B cell (primary cell): ENCODE measurements around the gene ZNF3. TPM values are rescaled to one million over a fixed set of nuclear protein-coding genes. Genes with fewer than 3 reads are reported as not detected.

Source experiments
- ATAC-seq: fragments of 200-7000 bp; cut with Tn5 transposase; one replicate; pipeline ENCODE4 v1.10.0; 2021; ENCODE audit warnings: low read depth, mild to moderate bottlenecking, moderate number of reproducible peaks, moderate library complexity
- CTCF ChIA-PET: fragments of 350-600 bp; sonication (Branson Sonifier 250); formaldehyde crosslinking; loops from one replicate; lab custom pipeline; 2021; ENCODE audit warnings: antibody characterized with exemption, inconsistent platforms; lab: Charles Lee
- POLR2A ChIA-PET: fragments of 350-600 bp; sonication (Branson Sonifier 250); formaldehyde crosslinking; loops from one replicate; lab custom pipeline; 2021; ENCODE audit warnings: antibody characterized with exemption; lab: Charles Lee
- DNase-seq: peaks from one replicate; pipeline ENCODE4 v3.0.0; 2013
- H2AFZ ChIP-seq: 2 replicates; pipeline ENCODE4 v1.6.1; 2012; ENCODE audit warnings: mild to moderate bottlenecking, low read depth, low read length; ENCODE audit not compliant: insufficient read depth, poor library complexity, severe bottlenecking
- H3K27ac ChIP-seq, 2 donors: 1 replicate in 1 of 2; 2 replicates in 1 of 2; pipeline ENCODE4 v1.5.1; 2012 to 2013; ENCODE audit warnings: low read length in 2 of 2, mild to moderate bottlenecking in 2 of 2, moderate library complexity in 1 of 2
- H3K27me3 ChIP-seq, 4 experiments: fragments of 200-600 bp in 1 of 4; sonication (generic) in 1 of 4; replicated peaks in 1 of 4; 1 replicate in 2 of 4; 2 replicates in 2 of 4; pipeline versions ENCODE4 v1.6.1 to v1.7.0; 2013 to 2016; ENCODE audit warnings: low read length in 3 of 4, mild to moderate bottlenecking in 2 of 4, mixed read lengths in 1 of 4, moderate library complexity in 1 of 4; ENCODE audit not compliant: insufficient read depth in 4 of 4, control insufficient read depth in 3 of 4; ENCODE audit errors: control extremely low read depth in 1 of 4
- H3K36me3 ChIP-seq, 2 experiments: replicated peaks in 1 of 2; 1 replicate in 1 of 2; 2 replicates in 1 of 2; pipeline versions ENCODE4 v1.6.1 to v1.7.1; 2013; ENCODE audit warnings: low read length in 1 of 2; ENCODE audit not compliant: insufficient read depth in 2 of 2, control insufficient read depth in 1 of 2; ENCODE audit errors: control extremely low read depth in 1 of 2, extremely low read depth in 1 of 2
- H3K4me1 ChIP-seq, 2 donors: fragments of 200-600 bp in 1 of 2; sonication (generic) in 1 of 2; 1 replicate in 1 of 2; 2 replicates in 1 of 2; pipeline versions ENCODE4 v1.5.1 to v1.6.1; 2013 to 2017; ENCODE audit warnings: low read length in 2 of 2; ENCODE audit not compliant: control insufficient read depth in 2 of 2, insufficient read depth in 2 of 2
- H3K4me2 ChIP-seq: replicated peaks from 2 replicates; pipeline ENCODE3; 2012; ENCODE audit warnings: mild to moderate bottlenecking, low read depth, low read length; ENCODE audit not compliant: poor library complexity, severe bottlenecking
- H3K4me3 ChIP-seq, 5 experiments: fragments of 200-600 bp in 1 of 5; sonication (generic) in 1 of 5; 1 replicate in 3 of 5; 2 replicates in 2 of 5; pipeline versions ENCODE4 v1.5.1 to v1.7.0; 2011 to 2016; ENCODE audit warnings: low read length in 4 of 5, mild to moderate bottlenecking in 4 of 5, low read depth in 2 of 5, control low read depth in 1 of 5, moderate library complexity in 1 of 5; ENCODE audit not compliant: insufficient read depth in 1 of 5; ENCODE audit errors: control extremely low read depth in 1 of 5, extremely low read depth in 1 of 5
- H3K79me2 ChIP-seq: fragments of 200-600 bp; sonication (generic); one replicate; pipeline ENCODE4 v1.6.0; 2016; ENCODE audit warnings: low read length; ENCODE audit not compliant: control insufficient read depth, insufficient read depth
- H3K9ac ChIP-seq: fragments of 200-600 bp; sonication (generic); 2 replicates; pipeline ENCODE4 v1.6.1; 2017; ENCODE audit warnings: mild to moderate bottlenecking, low read length, moderate library complexity
- H3K9me3 ChIP-seq, 3 donors: one replicate each; pipeline versions ENCODE4 v1.6.1 to v1.7.1; 2013; ENCODE audit warnings: low read length in 2 of 3; ENCODE audit not compliant: control insufficient read depth in 2 of 3, insufficient read depth in 1 of 3; ENCODE audit errors: control extremely low read depth in 1 of 3
- H4K20me1 ChIP-seq: 2 replicates; pipeline ENCODE4 v1.6.0; 2012; ENCODE audit warnings: mild to moderate bottlenecking, low read length; ENCODE audit not compliant: insufficient read depth, control insufficient read depth, poor library complexity, severe bottlenecking
- H3K27ac Mint-ChIP-seq: one replicate; pipeline ENCODE4 v1.8.0; 2021; ENCODE audit warnings: mixed read lengths
- H3K27me3 Mint-ChIP-seq: one replicate; pipeline ENCODE4 v1.8.0; 2021; ENCODE audit warnings: mixed read lengths
- H3K4me1 Mint-ChIP-seq: one replicate; pipeline ENCODE4 v1.8.0; 2021; ENCODE audit warnings: mixed read lengths
- H3K4me3 Mint-ChIP-seq: one replicate; pipeline ENCODE4 v1.8.0; 2021; ENCODE audit warnings: mixed read lengths
- H3K9me3 Mint-ChIP-seq: one replicate; pipeline ENCODE4 v1.8.0; 2022; ENCODE audit warnings: mixed read lengths; ENCODE audit not compliant: insufficient read depth
- CTCF ChIP-seq: fragments of 200-600 bp; IDR thresholded peaks from one replicate; pipeline ENCODE4 v1.8.0; 2022; ENCODE audit warnings: antibody characterized with exemption, mild to moderate bottlenecking
- EZH2 ChIP-seq: IDR thresholded peaks from 2 replicates; pipeline ENCODE4 v1.6.1; 2012; ENCODE audit warnings: borderline replicate concordance, low read depth, mild to moderate bottlenecking, moderate library complexity, low read length; ENCODE audit not compliant: insufficient read depth, poor library complexity, severe bottlenecking
- WGBS: methylation state at CpG from one replicate; pipeline ENCODE4 v1.1.5; 2013; ENCODE audit warnings: missing lambda C conversion rate; ENCODE audit not compliant: insufficient coverage; 5-methylcytosine and 5-hydroxymethylcytosine counted together
- intact Hi-C: fragments of 100-400 bp; cut with micrococcal nuclease; formaldehyde crosslinking; loops from one replicate; pipeline ENCODE4 v1.10.0; 2022
- polyA plus RNA-seq: library from polyadenylated mRNA; depleted of rRNA; stranded (reverse); fragments of >200 nt; gene quantifications from 2 replicates; pipeline ENCODE4 v1.2.3, GENCODE V29; 2012
- total RNA-seq, 2 donors: library from RNA; stranded (reverse); fragments of 120-200 nt in 1 of 2; gene quantifications; 1 replicate in 1 of 2; 2 replicates in 1 of 2; pipeline versions ENCODE4 v1.2.3 to v1.2.4, GENCODE V29; 2013 to 2022

The ZNF3 gene
- total and polyA plus RNA-seq, 2 donors (not counting 1 experiment from before 2014, with no cell fraction given), result 19.2 to 44.8 TPM

- Mint-ChIP-seq H3K27ac (no peak overlapping the region), H3K9me3 (no peaks in the 10 kb centered on the region), H3K4me1 (peaks cover 10% of the 10 kb centered on the region), H3K27me3 (no peaks in the 10 kb centered on the region), H3K4me3 (no peak overlapping the region)
- intact Hi-C loops, result no loop called here
- Histone ChIP-seq H3K4me2 (no peak overlapping the region), H3K27me3 (no peaks in the 10 kb centered on the region), H3K4me3 (no peak overlapping the region), H3K79me2 (peaks cover 48% of the 10 kb centered on the region), H3K9me3 (no peaks in the 10 kb centered on the region), H4K20me1 (peaks cover 6% of the 10 kb centered on the region), H3K4me1 (no peaks in the 10 kb centered on the region), H3K27ac (no peak overlapping the region), H3K9ac (no peak overlapping the region), H2AFZ (no peak overlapping the region), H3K36me3 (peaks cover 12 to 22% of the 10 kb centered on the region in 2 experiments)
- POLR2A ChIA-PET, result no interaction called here
- ATAC-seq (no peak), DNase-seq (no peak)
- TF ChIP-seq EZH2 (no peak), CTCF (no peak)
- WGBS, result 92% methylated on average over 2 of the region's 12 CpGs
- CTCF ChIA-PET, result no interaction called here
These were observed 57.4 kb downstream of the ZNF3 start for GRCh38 chr7:100024020-100024619.

GRCh38 chr7:100023526-100023925 lies 58.0 kb downstream of the ZNF3 start:
- ATAC-seq, result no peak
- Histone ChIP-seq H3K9ac (no peak overlapping the region), H2AFZ (no peak overlapping the region), H3K27me3 (no peaks in the 10 kb centered on the region), H3K9me3 (no peaks in the 10 kb centered on the region), H3K4me2 (no peak overlapping the region), H3K4me1 (no peaks in the 10 kb centered on the region), H3K36me3 (peaks cover 12 to 22% of the 10 kb centered on the region in 2 experiments), H4K20me1 (peaks cover 6% of the 10 kb centered on the region), H3K27ac (no peak overlapping the region), H3K4me3 (no peak overlapping the region), H3K79me2 (peaks cover 54% of the 10 kb centered on the region)
- ChIA-PET POLR2A (no interaction called here), CTCF (no interaction called here)
- H3K4me3 Mint-ChIP-seq, result no peak overlapping the region
- WGBS, result 99% methylated on average over 11 of the region's 12 CpGs
- no peaks in the 10 kb centered on the region for H3K9me3 Mint-ChIP-seq
- intact Hi-C loops, result no loop called here
- H3K27ac Mint-ChIP-seq, result no peak overlapping the region
- no peak for TF ChIP-seq CTCF
- no peak for DNase-seq
- peaks cover 15% of the 10 kb centered on the region for H3K4me1 Mint-ChIP-seq
- no peaks in the 10 kb centered on the region for H3K27me3 Mint-ChIP-seq
